HepG2 (cell line): Measurements from ENCODE around the gene ABCA2. TPM values are rescaled to one million over a fixed set of nuclear protein-coding genes. Genes with fewer than 3 reads are reported as not detected.
A peak's percentile ranks its signal among the peaks of the same experiment; 100 is the strongest.

Source experiments
- BORCS8-MEF2B ChIP-seq: sonication (generic); formaldehyde crosslinking; IDR thresholded peaks from 2 replicates; pipeline ENCODE4 v1.8.0; 2022; ENCODE audit warnings: mild to moderate bottlenecking, missing genetic modification reagents
- IRX3 ChIP-seq: sonication (generic); formaldehyde crosslinking; IDR thresholded peaks from 2 replicates; pipeline ENCODE4 v1.8.1; 2023; ENCODE audit warnings: mild to moderate bottlenecking, low read depth, missing genetic modification reagents, borderline replicate concordance
- KDM5B ChIP-seq: sonication (generic); formaldehyde crosslinking; IDR thresholded peaks from 2 replicates; pipeline ENCODE4 v1.4.0; 2020; ENCODE audit warnings: missing genetic modification reagents, mild to moderate bottlenecking, borderline replicate concordance
- MYNN ChIP-seq: sonication (generic); formaldehyde crosslinking; IDR thresholded peaks from 2 replicates; pipeline ENCODE4 v1.4.0; 2020; ENCODE audit warnings: mild to moderate bottlenecking, low read depth, missing genetic modification reagents
- ZNF296 ChIP-seq: sonication (generic); formaldehyde crosslinking; conservative IDR thresholded peaks from 2 replicates; pipeline ENCODE4 v1.5.0; 2020; ENCODE audit warnings: mild to moderate bottlenecking, missing genetic modification reagents
- ZNF318 ChIP-seq: sonication (generic); formaldehyde crosslinking; IDR thresholded peaks from 2 replicates; pipeline ENCODE4 v1.4.0; 2020; ENCODE audit warnings: mild to moderate bottlenecking, missing genetic modification reagents
- ZNF431 ChIP-seq: sonication (generic); formaldehyde crosslinking; IDR thresholded peaks from 2 replicates; pipeline ENCODE4 v1.9.0; 2022; ENCODE audit warnings: missing genetic modification reagents, low read depth, mild to moderate bottlenecking, borderline replicate concordance
- polyA plus RNA-seq, 8 experiments: library from polyadenylated mRNA; depleted of rRNA in 3 of 8; stranded (reverse) in 7 of 8; unstranded in 1 of 8; fragments of >200 nt; fragmentation: Illumina TruSeq in 4 of 8; extraction: Trizol in 4 of 8; gene quantifications; 2 replicates each; pipeline versions ENCODE4 v1.2.1 to v1.2.3, GENCODE V29; 2011 to 2016; ENCODE audit warnings: low read depth in 4 of 8, missing spikeins in 1 of 8, mixed read lengths in 1 of 8; ENCODE audit not compliant: insufficient read depth in 1 of 8
- total RNA-seq, 5 experiments: library from RNA; depleted of rRNA; stranded (reverse); fragments of >200 nt; fragmentation: Illumina TruSeq; extraction: Trizol; gene quantifications; 2 replicates each; pipeline ENCODE4 v1.2.3, GENCODE V29; 2016; ENCODE audit warnings: low read depth in 1 of 5
- TF ChIP-seq, protein P1 (sequence below): sonication (generic); formaldehyde crosslinking; IDR thresholded peaks from 2 replicates; pipeline ENCODE4 v1.5.0; 2020; ENCODE audit warnings: missing genetic modification reagents
- TF ChIP-seq, protein P2 (sequence below): sonication (generic); formaldehyde crosslinking; IDR thresholded peaks from 2 replicates; pipeline ENCODE4 v1.4.0; 2020; ENCODE audit warnings: missing genetic modification reagents
- TF ChIP-seq, protein P3 (sequence below): sonication (generic); formaldehyde crosslinking; IDR thresholded peaks from 2 replicates; pipeline ENCODE4 v1.4.0; 2020; ENCODE audit warnings: missing genetic modification reagents, borderline replicate concordance
- TF ChIP-seq, protein P4 (sequence below): IDR thresholded peaks from 2 replicates; pipeline ENCODE4 v1.6.1; 2016

ABCA2 gene
- total and polyA plus RNA-seq, 2 of the 13 experiments (the other 11 are each of a cell fraction or from before 2014, with no cell fraction given) = 2.9 to 19.2 TPM

DNA sequence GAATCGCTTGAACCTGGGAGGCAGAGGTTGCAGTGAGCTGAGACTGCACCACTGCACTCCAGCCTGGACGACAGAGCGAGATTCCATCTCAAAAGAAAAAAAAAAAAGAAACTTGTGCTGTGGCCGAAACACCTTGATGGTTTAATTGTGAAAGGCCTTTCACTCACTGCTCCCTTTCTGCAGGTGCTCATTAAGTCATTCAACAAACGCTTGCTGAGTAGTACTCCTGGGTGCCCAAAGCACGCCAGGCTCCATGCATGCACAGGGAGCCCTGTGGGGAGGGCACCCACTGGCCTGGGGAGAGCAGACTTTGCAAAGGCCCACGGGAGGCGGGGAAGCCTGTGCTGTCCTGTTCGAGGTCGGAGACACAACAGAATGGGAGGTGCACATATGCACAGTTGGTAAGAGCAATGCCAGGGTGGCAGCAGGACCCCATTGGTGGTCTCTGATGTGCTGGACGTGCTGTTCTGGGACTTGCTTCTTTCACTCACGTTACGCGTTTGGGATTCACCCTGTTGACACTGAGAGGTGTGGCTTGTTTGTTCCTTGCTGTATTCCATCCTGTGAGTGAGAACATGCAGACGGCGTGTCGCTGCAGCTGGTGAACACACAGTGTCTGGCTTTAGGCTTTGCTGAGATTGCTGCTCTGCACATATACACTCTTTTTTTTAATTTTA is 28.8 kb upstream of the ABCA2 start (continued):
- TF ChIP-seq ZNF318 (CRISPR knock-in tag) (no peak), KDM5B (CRISPR knock-in tag) (0 out of 2 replicates have a peak, but pooled peaks have one; percentile 27), BORCS8-MEF2B (no peak), IRX3 (CRISPR knock-in tag) (no peak), ZNF296 (no peak), MYNN (CRISPR knock-in tag) (no peak), ZNF431 (no peak)
- TF ChIP-seq, protein P1, sequence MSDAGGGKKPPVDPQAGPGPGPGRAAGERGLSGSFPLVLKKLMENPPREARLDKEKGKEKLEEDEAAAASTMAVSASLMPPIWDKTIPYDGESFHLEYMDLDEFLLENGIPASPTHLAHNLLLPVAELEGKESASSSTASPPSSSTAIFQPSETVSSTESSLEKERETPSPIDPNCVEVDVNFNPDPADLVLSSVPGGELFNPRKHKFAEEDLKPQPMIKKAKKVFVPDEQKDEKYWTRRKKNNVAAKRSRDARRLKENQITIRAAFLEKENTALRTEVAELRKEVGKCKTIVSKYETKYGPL (CRISPR knock-in tag) = no peak
- TF ChIP-seq, protein P2, sequence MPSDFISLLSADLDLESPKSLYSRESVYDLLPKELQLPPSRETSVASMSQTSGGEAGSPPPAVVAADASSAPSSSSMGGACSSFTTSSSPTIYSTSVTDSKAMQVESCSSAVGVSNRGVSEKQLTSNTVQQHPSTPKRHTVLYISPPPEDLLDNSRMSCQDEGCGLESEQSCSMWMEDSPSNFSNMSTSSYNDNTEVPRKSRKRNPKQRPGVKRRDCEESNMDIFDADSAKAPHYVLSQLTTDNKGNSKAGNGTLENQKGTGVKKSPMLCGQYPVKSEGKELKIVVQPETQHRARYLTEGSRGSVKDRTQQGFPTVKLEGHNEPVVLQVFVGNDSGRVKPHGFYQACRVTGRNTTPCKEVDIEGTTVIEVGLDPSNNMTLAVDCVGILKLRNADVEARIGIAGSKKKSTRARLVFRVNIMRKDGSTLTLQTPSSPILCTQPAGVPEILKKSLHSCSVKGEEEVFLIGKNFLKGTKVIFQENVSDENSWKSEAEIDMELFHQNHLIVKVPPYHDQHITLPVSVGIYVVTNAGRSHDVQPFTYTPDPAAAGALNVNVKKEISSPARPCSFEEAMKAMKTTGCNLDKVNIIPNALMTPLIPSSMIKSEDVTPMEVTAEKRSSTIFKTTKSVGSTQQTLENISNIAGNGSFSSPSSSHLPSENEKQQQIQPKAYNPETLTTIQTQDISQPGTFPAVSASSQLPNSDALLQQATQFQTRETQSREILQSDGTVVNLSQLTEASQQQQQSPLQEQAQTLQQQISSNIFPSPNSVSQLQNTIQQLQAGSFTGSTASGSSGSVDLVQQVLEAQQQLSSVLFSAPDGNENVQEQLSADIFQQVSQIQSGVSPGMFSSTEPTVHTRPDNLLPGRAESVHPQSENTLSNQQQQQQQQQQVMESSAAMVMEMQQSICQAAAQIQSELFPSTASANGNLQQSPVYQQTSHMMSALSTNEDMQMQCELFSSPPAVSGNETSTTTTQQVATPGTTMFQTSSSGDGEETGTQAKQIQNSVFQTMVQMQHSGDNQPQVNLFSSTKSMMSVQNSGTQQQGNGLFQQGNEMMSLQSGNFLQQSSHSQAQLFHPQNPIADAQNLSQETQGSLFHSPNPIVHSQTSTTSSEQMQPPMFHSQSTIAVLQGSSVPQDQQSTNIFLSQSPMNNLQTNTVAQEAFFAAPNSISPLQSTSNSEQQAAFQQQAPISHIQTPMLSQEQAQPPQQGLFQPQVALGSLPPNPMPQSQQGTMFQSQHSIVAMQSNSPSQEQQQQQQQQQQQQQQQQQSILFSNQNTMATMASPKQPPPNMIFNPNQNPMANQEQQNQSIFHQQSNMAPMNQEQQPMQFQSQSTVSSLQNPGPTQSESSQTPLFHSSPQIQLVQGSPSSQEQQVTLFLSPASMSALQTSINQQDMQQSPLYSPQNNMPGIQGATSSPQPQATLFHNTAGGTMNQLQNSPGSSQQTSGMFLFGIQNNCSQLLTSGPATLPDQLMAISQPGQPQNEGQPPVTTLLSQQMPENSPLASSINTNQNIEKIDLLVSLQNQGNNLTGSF (CRISPR knock-in tag) = no peak
- TF ChIP-seq, protein P3, sequence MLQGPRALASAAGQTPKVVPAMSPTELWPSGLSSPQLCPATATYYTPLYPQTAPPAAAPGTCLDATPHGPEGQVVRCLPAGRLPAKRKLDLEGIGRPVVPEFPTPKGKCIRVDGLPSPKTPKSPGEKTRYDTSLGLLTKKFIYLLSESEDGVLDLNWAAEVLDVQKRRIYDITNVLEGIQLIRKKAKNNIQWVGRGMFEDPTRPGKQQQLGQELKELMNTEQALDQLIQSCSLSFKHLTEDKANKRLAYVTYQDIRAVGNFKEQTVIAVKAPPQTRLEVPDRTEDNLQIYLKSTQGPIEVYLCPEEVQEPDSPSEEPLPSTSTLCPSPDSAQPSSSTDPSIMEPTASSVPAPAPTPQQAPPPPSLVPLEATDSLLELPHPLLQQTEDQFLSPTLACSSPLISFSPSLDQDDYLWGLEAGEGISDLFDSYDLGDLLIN (CRISPR knock-in tag) = no peak
- TF ChIP-seq, protein P4, sequence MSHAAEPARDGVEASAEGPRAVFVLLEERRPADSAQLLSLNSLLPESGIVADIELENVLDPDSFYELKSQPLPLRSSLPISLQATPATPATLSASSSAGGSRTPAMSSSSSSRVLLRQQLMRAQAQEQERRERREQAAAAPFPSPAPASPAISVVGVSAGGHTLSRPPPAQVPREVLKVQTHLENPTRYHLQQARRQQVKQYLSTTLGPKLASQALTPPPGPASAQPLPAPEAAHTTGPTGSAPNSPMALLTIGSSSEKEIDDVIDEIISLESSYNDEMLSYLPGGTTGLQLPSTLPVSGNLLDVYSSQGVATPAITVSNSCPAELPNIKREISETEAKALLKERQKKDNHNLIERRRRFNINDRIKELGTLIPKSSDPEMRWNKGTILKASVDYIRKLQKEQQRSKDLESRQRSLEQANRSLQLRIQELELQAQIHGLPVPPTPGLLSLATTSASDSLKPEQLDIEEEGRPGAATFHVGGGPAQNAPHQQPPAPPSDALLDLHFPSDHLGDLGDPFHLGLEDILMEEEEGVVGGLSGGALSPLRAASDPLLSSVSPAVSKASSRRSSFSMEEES (CRISPR knock-in tag) = no peak
